G401.6 (cell line): ENCODE measurements around the gene NOL4L.
"Not testable (repeated sequence)": the region's sequence is repeated elsewhere in the genome, so short reads cannot be mapped to it uniquely, and the experiment has no call there.

Experiments
- FAIRE-seq: peaks from 2 replicates; lab custom pipeline; 2012; peaks lifted over from hg19 to GRCh38; lab: Jason Lieb, UNC

The NOL4L gene

GRCh38 chr20:32595143-32595542 lies 10.0 kb upstream of the NOL4L start:
- no peak for FAIRE-seq

GRCh38 chr20:32594669-32595068 lies 9.5 kb upstream of the NOL4L start:
- FAIRE-seq = not testable (repeated sequence)

DNA sequence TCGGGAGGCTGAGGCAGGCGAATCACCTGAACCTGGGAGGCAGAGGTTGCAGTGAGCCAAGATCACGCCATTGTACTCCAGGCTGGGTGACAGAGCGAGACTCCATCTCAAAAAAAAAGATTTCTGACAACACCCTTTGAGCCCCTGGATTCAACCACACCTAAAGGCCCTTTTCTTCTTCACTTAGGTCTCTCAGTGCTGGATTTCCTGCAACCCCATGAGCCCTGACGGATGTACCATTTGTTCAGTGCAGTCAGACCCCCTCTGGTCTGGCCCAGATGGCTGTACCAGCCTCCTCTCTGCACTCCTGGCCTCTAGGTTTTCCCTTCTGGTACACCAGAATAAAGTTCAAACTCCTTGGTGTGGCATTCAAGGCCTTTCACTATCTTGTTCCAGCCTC lies 9.1 kb upstream of the NOL4L start:
- FAIRE-seq = no peak

DNA sequence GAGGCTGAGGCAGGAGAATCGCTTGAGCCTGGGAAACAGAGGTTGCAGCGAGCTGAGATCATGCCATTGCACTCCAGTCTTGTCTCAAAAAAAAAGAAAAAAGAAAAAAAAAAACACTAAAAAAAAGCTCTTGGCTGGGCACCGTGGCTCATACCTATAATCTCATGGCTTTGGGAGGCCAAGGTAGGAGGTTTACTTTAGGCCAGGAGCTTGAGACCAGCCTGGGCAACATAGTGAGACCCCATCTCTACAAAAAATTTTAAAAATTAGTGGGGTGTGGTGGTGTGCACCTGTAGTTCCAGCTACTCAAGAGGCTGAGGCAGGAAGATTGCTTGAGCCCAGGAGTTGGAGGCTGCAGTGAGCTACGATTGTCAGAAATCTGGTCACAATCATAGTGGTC lies 7.5 kb upstream of the NOL4L start:
- not testable (repeated sequence) for FAIRE-seq

GRCh38 chr20:32592022-32592421 lies 6.9 kb upstream of the NOL4L start:
- no peak for FAIRE-seq

- no peak for FAIRE-seq
Measured at GRCh38 chr20:32589769-32590168, 4.6 kb upstream of the NOL4L start.

DNA sequence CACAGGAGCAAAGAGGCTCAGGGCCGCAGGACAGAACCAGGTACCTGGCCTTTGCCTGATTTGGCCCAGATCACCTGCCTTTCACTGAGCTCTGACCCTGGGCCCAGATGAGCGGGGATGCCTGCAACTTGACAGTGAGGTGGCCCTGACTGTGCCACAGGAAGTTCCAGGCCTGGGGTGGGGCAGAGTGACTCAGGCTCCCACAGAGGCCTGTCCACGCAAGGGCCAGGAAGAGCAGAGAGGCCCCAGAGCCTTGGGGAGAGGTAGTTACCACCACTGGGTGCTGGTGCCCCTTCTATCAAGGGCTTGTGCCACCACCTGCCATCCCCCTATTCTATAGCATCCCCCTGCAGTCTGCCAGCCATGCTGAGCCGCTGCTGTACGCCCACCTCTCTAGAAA lies 4.1 kb upstream of the NOL4L start:
- no peak for FAIRE-seq

- no peak for FAIRE-seq
Measured at GRCh38 chr20:32588040-32588439, 2.9 kb upstream of the NOL4L start.

GRCh38 chr20:32586291-32586690 lies 1.2 kb upstream of the NOL4L start:
- no peak for FAIRE-seq

- FAIRE-seq = no peak
Measured at GRCh38 chr20:32585586-32586127, 524 bp upstream of the NOL4L start.

DNA sequence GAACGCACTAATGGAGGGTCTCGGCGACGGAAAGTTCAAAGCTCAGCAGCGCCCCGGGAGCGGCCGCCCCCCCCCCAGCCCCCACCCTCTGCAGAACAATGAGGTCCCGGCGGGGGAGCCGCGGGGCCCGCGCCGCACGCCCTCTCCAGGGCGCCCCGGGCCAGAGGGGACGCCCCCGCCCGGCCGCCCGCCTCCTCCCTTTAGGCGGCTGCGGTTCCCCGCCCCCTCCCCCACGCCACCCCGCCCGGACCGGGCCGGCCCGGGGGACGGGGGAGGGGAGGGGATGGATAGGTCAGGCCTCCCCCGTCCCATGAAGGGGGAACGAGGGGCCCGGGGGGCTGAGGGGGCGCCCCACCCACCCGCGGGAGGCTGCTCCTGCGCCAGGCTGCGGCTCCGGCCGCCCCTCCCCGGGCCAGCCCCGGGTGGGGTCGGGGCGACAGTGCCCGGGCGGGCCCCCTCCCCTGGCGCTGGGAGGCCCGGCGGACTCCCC lies 1.5 kb downstream of the NOL4L start:
- no peak for FAIRE-seq

GRCh38 chr20:32582659-32583580 lies 2.2 kb downstream of the NOL4L start:
- no peak for FAIRE-seq

GRCh38 chr20:32581839-32582658 lies 3.1 kb downstream of the NOL4L start:
- FAIRE-seq = no peak

DNA sequence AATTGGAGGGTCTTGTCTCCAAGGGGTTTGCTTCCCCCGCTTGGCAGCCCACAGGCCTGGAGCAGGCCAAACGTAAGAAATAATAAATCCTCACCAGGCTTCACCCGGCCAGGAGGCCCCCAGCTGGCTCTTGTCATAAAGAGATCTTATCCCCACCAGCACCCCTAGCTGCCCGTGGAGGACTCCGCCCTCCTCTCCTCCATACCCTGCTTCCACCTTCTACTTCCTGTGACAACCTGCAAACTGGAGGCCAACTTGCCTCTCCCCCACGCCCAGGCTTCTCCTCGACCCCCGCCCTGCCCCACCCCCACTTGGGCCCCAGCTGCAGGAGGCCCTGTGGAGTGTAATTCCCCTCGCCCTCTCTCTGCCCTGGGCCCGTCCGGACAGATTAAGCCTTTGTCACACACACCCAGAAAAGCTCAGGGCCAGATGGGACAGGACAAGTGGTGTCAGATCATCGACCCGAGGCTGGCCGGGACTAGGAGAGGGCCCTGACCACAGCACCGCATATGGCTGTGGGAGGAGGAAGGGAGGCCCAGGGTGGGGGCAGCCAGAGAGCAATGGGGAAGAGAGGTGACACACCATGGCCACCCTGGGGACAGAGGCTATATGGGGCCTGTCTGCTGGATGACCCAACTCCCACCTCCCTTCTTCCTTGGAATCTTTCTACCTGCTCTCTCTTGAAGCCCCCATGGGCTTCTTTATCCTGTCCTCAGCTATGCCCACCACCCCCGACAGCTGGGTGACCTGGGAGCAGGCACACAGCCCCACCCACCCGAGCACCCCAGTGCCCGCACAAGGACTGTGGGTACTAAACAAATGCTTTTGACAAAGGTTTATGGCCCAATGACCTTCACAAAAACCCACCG lies 3.9 kb downstream of the NOL4L start:
- FAIRE-seq = no peak

DNA sequence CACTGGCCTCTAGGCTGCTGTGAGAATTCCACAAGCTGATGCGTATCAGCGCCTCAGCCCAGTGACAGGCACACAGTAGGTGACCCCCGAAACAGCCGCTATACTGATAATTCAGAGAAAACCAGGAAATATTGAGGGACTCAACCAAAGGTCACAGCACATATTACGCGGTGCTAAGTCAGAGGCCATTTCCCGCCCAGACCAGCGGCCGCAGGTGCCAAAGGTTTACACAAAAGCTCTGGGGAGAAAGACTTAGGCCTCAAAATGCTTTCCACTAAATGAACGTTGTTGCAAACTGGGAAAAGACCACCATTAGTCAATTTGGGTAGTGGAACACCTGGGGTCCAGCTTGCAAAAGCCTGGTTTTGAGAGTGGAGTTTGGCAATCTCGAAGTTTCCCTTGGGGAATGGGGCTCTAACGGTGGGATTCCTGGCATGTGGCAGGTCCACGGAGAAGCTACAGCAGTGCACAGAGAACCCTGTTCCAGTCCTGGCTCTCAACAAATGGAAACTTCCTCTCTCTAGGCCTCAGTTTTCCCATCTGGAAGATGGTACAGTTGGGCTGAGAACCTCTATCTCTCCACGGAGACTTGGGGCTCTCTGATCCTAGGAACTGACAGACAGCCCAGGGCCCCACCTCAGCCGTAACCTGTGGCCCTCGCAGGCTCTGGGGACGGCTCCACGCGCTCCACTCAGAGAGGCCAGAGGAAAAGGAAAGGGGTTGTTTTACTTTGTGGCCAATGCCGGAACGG lies 4.7 kb downstream of the NOL4L start:
- no peak for FAIRE-seq

GRCh38 chr20:32578840-32579390 lies 6.2 kb downstream of the NOL4L start:
- FAIRE-seq = no peak

- FAIRE-seq = not testable (repeated sequence)
Measured at GRCh38 chr20:32578062-32578461, 7.1 kb downstream of the NOL4L start.

GRCh38 chr20:32577657-32578056 lies 7.5 kb downstream of the NOL4L start:
- FAIRE-seq = no peak

DNA sequence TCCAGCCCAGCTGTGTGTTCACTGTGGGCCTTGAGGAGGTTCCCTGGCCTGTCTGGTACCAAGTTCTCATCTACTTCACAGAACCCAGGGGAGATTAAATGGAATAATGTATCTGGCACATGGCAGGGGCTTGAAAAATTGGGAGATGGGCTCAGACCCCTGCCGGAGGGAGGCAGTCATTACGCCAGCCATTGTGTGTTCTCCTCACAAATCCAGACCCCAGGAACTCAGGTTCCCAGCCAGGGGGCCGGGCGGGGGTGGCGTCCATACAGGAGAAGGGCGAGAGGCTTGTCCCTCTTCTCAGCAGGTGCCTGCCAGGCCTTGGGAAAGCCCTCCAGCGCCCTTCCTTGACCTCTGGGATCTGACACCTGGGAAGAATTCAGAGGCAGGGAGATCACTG lies 8.1 kb downstream of the NOL4L start:
- no peak for FAIRE-seq

GRCh38 chr20:32576560-32576959 lies 8.6 kb downstream of the NOL4L start:
- FAIRE-seq = no peak

DNA sequence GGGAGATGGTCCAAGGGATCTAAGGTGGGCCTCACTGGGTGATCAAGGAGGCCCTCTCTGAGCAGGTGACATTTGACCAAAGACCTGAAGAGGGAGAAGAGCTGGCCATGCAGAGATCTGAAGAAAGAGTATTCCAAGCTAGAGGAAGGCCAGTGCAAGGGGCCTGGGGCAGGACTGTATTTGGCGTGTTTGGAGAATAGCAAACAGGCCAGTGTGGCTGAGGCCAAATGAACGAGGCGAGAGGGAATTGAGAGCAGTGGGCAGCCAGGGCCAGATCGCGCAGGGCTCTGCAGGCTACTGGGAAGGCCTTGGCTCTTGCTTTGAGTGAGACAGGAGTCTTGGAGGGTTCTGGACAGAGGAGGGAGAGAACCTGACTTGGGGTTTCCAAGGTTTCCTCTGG lies 9.3 kb downstream of the NOL4L start:
- no peak for FAIRE-seq
